Upper lobe of right lung (tissue), 1 donor: ENCODE measurements around the gene PTPRG. TPM values are rescaled to one million over a fixed set of nuclear protein-coding genes. Genes with fewer than 3 reads are reported as not detected.

Experiments used
- ATAC-seq: fragments of 200-7000 bp; cut with Tn5 transposase; one replicate; pipeline ENCODE4 v1.9.1; 2020; ENCODE audit warnings: mild to moderate bottlenecking, moderate library complexity
- DNase-seq: peaks from one replicate; pipeline ENCODE4 v3.0.0-alpha.2; 2020
- H3K27ac ChIP-seq: fragments of 200-600 bp; one replicate; pipeline ENCODE4 v1.8.0; 2022
- H3K27me3 ChIP-seq: fragments of 200-600 bp; one replicate; pipeline ENCODE4 v1.8.0; 2022; ENCODE audit warnings: mild to moderate bottlenecking
- H3K36me3 ChIP-seq: fragments of 200-600 bp; one replicate; pipeline ENCODE4 v1.8.0; 2022
- H3K4me1 ChIP-seq: fragments of 200-600 bp; one replicate; pipeline ENCODE4 v1.8.0; 2022
- H3K4me3 ChIP-seq: fragments of 200-600 bp; one replicate; pipeline ENCODE4 v1.8.0; 2022; ENCODE audit warnings: mild to moderate bottlenecking
- H3K9me3 ChIP-seq: fragments of 200-600 bp; one replicate; pipeline ENCODE4 v1.8.0; 2022
- intact Hi-C: fragments of 100-400 bp; cut with DNase I; formaldehyde crosslinking; loops from one replicate; pipeline ENCODE4 v1.11.0; 2022
- total RNA-seq: library from RNA; stranded (reverse); fragmentation: NEBNext Ultra II Directional; extraction: Animal tissue kit (Norgen Biotek cat#: 25700); gene quantifications from one replicate; pipeline ENCODE4 v1.2.1, GENCODE V29; 2021
- TF ChIP-seq, protein P1 (sequence below): fragments of 200-600 bp; IDR thresholded peaks from one replicate; pipeline ENCODE4 v1.8.0; 2022; ENCODE audit warnings: antibody characterized with exemption
- donor health status: DM: no; HTN: yes; CAD: no; lungs with severe emphysema.

PTPRG gene
- total RNA-seq, 1 donor from 2014 or later, result 86.7 TPM

DNA sequence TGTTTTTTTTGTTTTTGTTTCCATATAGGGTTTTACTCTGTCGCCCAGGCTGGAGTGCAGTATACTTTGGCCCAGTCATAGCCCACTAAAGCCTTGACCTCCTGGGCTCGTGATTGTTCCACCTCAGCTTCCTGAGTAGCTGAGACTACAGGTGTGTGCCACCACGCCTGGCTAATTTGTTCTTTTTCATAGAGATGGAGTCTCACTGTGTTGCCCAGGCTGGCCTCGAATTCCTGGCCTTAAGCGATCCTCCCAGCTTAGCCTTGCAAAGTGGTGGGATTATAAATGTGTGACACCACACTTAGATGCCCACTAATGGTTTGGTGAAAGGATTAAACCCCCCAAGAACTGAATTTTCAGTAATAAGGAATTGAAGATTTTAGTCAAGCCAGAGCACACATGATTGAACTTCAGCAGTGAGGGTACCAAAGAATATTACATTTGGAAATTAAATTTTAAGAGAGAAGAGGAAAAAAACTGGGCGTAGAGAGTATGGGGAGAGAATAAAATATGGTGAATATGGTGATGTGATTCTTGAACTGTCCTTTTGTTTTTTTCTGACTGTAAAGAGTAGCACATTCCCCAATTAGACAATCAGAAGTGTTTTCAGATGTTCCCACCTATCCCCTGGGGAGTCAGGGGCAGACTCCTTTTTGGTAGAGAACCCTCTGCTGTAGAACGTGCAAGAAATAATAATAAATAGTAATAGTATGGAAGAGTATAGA, 208.1 kb downstream of the PTPRG start:
- intact Hi-C loops, result no loop called here
- H3K27ac ChIP-seq, result no peak overlapping the region

DNA sequence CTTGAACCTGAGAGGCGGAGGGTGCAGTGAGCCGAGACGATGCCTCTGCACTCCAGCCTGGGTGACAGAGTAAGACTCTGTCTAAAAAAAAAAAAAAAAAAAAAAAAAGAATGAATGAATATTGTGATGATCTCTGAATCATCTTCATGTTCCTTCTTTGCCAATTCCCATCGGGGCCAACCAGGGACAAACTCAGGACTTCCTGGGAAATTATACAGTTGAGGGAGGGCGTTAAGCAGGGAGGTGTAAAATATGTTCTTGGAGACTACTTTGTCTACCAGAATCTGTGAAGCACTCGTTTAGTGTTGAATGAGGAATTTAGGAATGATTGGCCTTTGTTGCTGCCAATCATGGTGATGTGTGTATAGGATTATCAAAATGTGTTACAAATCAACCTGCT, 210.6 kb downstream of the PTPRG start:
- Histone ChIP-seq H3K27ac (no peak overlapping the region), H3K4me1 (no peaks in the 10 kb centered on the region), H3K27me3 (no peaks in the 10 kb centered on the region), H3K9me3 (no peaks in the 10 kb centered on the region), H3K4me3 (no peak overlapping the region), H3K36me3 (no peaks in the 10 kb centered on the region)
- no peak for DNase-seq
- ATAC-seq, result no peak
- intact Hi-C loops, result no loop called here
- TF ChIP-seq, protein P1, sequence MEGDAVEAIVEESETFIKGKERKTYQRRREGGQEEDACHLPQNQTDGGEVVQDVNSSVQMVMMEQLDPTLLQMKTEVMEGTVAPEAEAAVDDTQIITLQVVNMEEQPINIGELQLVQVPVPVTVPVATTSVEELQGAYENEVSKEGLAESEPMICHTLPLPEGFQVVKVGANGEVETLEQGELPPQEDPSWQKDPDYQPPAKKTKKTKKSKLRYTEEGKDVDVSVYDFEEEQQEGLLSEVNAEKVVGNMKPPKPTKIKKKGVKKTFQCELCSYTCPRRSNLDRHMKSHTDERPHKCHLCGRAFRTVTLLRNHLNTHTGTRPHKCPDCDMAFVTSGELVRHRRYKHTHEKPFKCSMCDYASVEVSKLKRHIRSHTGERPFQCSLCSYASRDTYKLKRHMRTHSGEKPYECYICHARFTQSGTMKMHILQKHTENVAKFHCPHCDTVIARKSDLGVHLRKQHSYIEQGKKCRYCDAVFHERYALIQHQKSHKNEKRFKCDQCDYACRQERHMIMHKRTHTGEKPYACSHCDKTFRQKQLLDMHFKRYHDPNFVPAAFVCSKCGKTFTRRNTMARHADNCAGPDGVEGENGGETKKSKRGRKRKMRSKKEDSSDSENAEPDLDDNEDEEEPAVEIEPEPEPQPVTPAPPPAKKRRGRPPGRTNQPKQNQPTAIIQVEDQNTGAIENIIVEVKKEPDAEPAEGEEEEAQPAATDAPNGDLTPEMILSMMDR, result no peak

More for the DNA sequence above, 208.1 kb downstream of the PTPRG start:
- no peak overlapping the region for H3K4me3 ChIP-seq
- TF ChIP-seq, protein P1, result no peak
- ATAC-seq (no peak), DNase-seq (no peak)
- no peaks in the 10 kb centered on the region for H3K4me1 ChIP-seq
- H3K9me3 ChIP-seq, result no peaks in the 10 kb centered on the region
- H3K27me3 ChIP-seq, result no peaks in the 10 kb centered on the region
- no peaks in the 10 kb centered on the region for H3K36me3 ChIP-seq

DNA sequence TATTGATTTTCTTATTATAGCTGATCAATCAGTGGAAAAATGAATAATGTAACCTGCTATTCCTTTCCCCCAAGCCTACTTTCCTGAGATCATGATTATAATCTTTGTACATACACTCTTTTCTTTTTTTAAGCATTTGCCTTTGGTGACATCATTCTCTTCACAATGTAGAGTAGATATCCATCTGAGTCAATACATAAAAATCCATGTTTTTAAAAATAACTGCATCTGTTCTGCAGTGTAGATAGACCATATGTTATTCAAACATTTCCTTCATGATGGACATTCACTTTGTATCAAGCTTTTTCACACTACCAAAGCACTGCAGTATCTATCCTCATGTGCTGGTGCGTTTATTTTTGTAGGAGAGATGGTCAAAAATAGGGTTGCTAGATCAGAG, 211.1 kb downstream of the PTPRG start:
- H3K36me3 ChIP-seq, result no peaks in the 10 kb centered on the region
- no peak for DNase-seq
- H3K4me3 ChIP-seq, result no peak overlapping the region
- intact Hi-C loops, result no loop called here
- ATAC-seq, result no peak
- no peaks in the 10 kb centered on the region for H3K27me3 ChIP-seq
- H3K27ac ChIP-seq, result no peak overlapping the region
- H3K4me1 ChIP-seq, result no peaks in the 10 kb centered on the region
- no peaks in the 10 kb centered on the region for H3K9me3 ChIP-seq
- TF ChIP-seq, protein P1, result no peak

DNA sequence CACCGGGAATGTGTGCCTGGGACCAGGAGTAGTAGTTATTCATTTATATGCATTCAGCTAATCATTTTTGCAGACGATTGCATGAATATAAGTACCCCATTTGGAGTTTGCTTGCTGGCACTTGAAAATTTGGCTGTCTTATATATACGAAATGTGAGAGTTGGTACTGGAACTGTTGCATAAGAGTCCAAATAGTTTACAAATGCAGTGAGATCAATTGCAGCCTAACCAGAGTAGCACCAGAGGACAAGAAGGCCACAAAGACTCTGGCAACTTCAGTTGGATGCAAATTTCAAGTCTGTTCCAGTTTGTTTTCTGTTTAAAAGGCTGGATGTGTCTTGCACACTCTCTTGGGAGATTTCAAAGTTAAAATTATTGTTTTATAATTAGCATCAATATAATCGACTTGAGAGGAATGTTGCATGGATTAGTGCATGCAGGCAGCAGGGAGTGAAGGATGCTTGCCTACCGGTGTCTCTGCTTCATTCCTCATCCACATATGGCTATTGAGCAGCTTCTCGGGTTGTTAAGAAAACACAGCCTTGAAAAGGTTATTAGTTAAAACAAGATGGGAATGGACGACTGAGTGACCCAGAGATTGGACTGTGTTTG, 213.0 kb downstream of the PTPRG start:
- Histone ChIP-seq H3K4me1 (no peaks in the 10 kb centered on the region), H3K9me3 (no peaks in the 10 kb centered on the region), H3K27me3 (no peaks in the 10 kb centered on the region), H3K4me3 (no peak overlapping the region), H3K27ac (no peak overlapping the region), H3K36me3 (no peaks in the 10 kb centered on the region)
- intact Hi-C loops, result no loop called here
- DNase-seq (no peak), ATAC-seq (no peak)
- TF ChIP-seq, protein P1, result no peak

DNA sequence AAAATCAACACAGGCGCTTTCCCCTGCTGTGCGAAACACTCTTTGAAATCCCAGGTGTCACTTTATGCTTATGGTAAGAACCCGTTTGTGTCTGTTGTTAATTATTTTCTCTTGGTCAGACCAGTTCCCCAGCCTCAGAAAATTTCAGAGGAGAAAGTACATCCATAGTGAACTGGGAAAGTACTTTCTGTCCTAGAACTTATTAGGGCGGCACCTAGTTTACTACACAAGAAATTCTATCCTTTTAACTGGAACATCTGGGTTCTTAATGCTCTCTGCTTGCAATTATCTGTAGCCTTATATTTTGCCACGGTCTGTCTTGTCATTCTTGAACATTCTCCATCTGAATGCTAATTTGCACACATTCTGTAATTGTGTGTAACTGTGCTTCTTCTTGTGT, 215.0 kb downstream of the PTPRG start:
- Histone ChIP-seq H3K4me1 (peaks cover 6% of the 10 kb centered on the region), H3K36me3 (no peaks in the 10 kb centered on the region), H3K4me3 (no peak overlapping the region), H3K9me3 (no peaks in the 10 kb centered on the region), H3K27me3 (no peaks in the 10 kb centered on the region), H3K27ac (no peak overlapping the region)
- TF ChIP-seq, protein P1, result no peak
- ATAC-seq (no peak), DNase-seq (no peak)
- intact Hi-C loops, result no loop called here
